NCI-H446 (cell line): Measurements from ENCODE around the gene AFAP1.

Experiments used
- DNase-seq, 2 experiments: peaks; one replicate each; lab custom pipeline; 2025; lab: John Stamatoyannopoulos, UW

AFAP1 gene

DNA sequence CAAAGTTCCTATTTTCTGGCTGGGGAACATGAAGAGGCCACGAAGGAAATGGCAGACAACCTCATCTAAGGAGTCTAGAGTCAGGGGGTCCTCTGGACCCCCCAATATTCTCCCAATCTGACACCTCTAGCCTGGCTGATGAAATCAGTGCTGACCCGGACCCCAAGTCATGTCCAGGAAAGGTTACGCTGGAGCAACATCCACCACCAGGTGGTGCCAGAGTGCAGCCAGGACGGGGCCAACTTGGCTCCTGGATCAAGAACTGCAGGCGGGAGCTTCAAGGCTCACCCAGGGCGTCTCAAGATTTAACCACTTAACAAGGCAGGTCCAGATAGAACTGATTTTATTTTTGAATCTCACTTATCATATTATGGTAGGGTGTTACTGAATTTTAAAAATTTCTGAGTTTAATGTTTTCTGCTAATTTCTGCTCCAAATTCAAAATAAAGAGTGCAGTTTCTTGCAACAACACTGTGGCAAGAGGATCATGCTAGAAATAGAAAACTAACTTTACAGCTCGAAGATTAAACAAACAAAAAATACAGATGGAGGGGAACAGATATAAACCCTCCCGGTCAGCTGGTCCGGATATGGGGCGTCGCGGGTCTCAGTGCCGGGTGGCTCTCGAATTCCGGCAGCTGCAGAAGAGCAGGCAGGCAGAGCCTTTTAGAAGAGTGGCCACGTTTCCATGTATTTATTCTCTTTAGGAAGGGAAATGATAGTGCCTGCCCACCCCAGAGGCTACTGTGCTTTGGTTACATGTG is 135.5 kb downstream of the AFAP1 start:
- DNase-seq: peak in 1 of 2 experiments; percentile 63

DNA sequence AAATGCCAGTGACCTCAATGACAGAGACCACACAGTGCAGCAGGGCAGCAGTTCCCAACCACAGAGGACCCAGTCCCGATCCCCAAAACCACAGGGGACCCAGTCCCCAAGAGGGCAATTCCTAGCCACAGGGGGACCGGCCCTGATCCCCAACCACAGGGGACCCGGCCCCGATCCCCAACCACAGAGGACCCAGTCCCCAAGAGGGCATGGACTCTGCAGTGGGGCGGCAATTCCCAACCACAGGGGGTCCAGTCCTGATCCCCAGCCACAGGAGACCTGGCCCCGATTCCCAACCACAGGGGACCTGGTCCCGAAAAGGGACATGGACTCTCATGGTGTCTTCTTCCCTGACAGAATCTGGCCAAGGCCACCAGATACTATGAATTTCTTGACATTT is 136.3 kb downstream of the AFAP1 start:
- DNase-seq: no peak

DNA sequence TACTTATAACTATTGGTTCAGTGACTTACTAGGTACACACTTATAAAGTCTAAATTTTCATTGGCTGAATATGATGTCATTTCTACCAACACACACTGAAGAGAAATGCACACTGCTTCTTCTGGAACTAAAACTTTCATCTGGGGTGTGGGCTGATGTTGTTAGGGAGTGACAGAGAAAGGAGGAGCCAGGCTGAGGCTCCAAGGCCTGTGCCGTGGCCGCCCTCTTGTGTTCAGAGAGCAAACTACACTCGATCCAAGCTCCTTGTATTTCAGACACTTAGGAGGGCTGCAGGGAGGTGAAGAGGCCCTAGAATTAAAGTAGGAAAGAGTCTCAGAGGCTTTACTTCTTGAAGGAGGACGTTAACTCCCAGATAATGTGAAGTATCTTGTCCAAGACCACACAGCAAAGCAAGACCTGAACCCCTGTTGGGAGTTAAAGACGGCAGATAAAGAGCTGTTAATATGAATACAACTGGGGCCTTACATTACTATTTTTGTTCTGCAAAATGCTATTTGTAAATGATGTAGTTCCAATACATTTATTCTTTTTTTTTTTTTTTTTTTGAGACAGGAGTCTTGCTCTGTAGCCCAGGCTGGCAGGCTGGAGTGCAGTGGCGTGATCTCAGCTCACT is 137.5 kb downstream of the AFAP1 start:
- DNase-seq: peak; percentile 24 to 49

DNA sequence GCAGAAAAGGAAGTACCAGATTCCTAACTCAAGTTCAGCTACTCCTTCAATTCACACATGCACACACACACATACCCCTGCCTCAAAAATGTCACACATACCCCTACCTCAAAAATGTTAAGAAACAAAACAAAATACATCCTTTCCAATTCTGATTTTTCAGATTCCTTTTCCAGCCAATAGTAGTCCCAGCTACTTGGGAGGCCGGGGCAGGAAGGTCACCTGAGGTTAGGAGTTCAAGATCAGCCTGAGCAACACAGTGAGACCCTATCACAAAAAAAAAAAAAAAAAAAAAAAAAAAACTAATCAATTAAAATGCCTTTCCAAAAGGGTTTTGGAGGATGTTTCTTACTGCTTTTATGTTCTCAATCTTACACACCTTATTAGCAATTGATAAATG is 138.0 kb downstream of the AFAP1 start:
- no peak for DNase-seq

DNA sequence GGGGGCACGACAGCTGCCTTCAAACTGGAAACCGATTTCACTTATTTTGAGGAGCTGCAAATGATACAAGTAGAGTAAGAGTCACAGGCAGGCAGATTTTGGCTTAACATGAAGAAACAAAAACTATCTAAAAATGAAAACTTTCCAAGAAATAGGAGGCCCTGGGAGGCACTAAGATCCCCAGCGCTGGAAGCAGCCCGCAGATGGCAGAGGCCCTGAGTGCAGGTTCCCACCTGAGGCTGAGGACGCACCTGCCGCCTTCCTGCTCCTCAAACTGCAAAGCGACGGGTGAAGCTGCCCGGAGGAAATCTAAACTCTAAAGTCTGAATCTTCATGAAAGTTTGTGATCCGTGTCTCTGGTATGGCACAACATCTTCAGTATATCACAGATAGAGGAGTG is 138.7 kb downstream of the AFAP1 start:
- no peak for DNase-seq

DNA sequence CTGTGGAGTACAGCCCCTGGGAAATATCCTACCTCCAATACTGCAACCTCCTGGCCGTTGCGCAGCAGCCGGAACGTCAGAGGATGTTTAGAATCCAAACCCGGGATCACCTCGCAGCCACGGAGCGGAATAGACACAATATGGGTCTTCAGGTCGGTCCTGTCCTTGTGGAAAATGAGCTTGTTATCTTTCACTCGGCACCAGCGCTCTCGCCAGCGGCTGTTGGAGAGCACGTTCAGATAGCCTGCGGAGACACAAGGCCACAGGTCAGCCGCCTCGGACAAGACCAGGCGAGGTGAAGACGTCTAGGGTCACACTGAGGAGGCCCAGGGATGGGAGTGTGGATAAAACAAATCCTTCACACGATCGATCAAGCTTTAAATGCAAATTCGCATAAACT is 139.3 kb downstream of the AFAP1 start:
- no peak for DNase-seq

DNA sequence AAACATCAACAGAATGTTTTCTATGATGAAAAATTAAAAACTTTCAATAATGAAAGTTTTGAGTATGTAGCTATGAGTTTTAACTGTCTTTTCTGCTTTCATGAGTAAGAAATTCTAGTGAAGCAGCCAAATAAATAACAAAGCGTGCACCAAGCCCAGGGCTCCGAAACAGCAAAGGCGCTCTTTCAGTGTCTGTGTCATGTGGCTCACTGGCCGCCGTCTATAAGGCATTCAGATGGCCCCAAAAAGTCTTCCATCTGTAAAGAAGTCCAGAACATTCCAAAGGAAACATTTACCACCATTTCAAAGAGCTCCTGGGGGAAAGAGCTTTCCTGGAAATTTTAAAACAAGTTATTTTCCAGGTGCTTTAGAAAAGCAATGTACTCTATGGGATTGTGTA is 139.9 kb downstream of the AFAP1 start:
- no peak for DNase-seq

DNA sequence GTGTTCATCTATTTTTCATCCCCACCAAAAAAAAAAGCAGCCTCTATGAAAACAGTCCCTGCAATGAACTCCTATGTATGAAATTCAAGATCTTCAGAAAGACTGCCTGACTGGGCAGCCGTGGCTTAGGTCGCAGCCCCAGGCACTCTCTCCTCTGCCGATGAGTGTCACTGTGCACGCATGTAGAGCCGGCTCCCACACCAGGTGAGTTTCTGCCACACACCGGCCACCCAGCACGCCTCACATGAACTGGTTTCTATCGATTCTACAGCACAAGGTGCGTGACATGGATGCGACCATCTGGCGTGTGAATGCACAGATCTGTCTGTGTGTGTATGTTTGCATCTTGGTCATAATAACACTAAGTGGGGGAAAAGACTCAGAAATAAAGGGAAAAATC is 140.4 kb downstream of the AFAP1 start:
- no peak for DNase-seq

DNA sequence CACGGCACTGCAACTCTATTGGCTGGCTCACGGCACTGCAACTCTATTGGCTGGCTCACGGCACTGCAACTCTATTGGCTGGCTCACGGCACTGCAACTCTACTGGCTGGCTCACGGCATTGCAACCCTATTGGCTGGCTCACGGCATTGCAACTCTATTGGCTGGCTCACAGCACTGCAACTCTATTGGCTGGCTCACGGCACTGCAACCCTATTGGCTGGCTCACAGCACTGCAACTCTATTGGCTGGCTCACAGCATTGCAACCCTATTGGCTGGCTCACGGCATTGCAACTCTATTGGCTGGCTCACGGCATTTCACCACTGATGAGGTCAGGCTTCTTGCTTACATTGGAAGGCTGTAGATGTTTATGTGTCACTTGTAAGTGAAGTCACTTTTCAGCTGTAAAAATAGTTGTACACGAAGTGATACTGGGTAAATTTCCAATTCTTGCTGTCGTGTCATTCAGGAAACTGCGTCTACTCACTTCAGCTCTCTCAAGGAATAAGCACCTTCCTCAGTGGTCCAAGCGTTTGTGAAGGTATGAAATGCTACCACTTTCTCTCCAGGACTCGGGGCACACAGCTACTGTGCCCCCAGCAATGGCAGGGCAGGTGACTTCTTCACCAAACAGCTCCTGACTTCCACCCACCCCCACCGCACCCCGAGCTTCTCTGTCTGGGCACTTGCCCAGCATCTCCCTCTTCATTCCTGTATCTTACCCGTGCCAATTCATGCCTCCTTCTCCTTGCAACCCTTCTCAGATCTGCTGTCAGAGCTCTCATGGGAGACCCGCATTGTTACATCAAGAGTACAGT is 141.3 kb downstream of the AFAP1 start:
- DNase-seq: no peak

DNA sequence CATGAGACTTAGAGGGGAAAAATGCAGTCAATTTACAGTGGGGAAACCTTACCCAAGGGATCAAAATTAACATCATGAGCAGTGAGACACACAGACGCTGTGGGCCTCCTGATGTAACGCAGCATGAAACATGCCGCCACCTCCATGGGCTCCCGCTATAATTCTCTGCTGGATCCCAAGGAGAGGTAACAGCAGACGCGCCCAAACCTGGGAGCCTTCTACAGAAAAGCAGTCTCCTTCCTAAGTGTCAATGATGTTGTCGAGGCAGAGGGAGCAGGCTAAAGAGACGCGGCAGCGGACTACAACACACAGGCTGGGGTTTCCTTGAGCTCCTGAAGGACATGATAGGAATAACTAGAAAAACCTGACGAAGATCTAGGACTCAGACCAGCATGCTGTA is 142.3 kb downstream of the AFAP1 start:
- DNase-seq: no peak

DNA sequence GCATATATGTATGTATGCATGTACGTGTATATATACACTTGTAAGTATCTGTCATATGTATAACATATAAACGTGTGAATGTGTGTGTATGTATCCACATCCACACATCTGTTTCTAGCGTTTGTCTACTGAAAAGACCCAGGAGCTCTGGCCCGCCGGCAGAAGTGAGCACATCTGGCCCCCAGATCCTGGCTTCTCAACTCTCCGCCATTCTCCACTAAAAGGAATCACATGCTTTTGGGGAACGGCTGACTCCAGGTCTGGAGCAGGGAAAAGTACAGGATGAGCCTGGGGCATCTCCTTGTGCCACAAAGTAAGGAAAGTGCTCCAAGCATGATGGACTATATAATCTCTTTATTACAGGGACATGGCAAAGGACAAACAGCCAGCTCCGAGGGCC is 143.7 kb downstream of the AFAP1 start:
- DNase-seq: no peak

DNA sequence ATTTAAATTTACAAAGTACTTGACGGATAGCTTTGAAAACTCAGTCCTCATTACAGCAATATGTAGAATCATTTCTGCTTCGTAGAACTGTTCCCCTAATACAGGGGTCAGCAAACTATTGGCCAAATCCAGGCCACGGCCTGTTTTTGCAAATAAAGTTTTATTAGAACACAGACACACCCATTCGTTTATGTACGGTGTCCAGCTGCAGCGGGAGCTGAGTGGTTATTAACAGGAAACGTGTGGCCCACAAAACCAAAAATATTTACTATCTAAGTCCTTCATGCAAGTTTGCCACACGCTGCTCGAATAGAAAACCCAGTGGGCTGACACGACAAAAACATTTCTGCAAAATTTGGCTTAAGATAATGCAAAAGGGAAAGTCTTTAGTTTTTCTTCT is 146.5 kb downstream of the AFAP1 start:
- no peak for DNase-seq

DNA sequence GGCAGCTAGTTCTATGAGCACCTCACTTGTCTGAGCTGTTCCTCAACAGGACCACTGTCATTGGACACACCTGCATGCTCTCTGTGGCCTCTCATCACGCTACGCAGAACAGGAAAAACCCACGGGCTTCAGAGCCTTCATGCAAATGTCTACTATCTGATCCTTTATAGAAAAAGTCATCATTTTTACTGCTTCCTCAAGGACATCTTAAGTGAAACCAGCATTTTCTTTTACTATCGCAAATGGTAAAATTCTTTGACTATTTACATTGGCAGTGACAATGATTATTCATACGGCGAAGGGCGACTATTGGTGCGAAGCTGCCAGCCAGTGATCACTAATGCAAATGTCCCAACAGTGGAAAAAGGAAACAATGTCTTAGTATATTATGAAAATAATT is 147.0 kb downstream of the AFAP1 start:
- no peak for DNase-seq

DNA sequence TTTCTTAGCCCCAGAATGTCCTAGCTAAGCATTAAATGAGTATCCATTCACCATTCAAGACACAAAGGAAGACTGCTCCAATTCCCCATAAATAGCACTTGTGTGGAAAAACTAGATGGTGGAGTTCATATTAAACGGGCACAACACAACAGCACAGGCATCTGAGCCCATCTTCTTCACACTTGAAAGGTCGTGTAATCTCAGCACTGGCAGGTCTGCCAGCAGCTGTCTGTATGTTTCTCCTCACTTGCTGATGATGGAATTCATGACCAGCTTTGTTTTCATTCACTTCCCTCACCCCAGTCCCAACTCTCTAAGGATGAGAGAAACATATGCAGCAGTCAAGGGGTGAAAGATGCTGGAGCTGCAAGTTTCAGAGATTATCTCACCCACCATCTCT is 148.7 kb downstream of the AFAP1 start:
- no peak for DNase-seq

DNA sequence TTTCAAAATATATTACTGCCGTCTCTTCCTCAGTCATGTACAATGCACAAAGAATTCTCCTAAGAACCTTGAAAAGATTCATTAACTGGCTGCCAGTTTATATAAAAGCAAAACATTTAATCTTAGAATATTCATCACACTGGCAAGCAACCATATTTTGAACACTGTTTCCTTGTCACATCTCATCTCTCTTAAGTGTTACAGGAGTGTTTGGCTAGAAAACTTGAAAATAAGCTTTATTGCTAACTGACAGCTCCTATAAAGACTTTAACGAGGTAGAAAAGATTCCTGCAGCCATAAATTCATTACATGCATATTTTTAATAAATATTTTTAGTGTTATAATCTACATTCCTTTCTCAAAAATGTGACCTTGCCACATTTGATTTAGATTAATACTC is 149.6 kb downstream of the AFAP1 start:
- DNase-seq: no peak

DNA sequence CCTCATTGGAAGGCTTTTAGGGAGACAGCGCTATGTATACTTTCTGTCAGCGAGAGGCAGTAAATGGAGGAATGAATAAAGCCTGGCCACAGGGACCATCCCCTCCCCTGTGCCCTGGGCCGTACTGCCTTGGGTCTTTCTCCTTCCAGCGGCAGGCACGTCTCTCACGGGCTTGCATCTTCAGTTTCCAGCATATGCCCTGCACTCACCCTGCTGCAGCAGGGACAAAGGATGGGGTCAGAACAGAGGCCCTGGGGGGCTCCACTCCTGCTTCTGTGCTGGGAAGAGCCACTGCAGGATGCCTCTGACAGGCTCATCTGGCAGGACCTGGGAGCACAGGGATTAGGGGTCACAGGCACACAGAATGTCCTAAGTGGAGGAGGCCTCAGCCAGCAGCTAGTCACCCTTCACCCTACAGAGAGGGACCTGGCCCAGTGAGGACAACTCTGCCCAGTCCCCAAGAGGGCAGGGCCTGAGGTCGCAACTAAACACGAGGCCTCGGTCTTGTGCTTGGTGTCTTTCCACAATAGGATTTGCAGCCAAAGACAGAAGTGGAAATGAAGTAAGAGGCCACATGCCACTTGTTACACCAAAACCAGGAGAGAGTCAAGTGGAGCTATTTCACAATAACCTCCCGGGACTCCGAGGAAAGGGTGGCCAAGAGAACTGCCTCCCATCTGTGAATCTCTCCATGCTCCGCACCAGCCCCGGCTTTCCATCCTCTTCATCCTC is 150.8 kb downstream of the AFAP1 start:
- DNase-seq: no peak

DNA sequence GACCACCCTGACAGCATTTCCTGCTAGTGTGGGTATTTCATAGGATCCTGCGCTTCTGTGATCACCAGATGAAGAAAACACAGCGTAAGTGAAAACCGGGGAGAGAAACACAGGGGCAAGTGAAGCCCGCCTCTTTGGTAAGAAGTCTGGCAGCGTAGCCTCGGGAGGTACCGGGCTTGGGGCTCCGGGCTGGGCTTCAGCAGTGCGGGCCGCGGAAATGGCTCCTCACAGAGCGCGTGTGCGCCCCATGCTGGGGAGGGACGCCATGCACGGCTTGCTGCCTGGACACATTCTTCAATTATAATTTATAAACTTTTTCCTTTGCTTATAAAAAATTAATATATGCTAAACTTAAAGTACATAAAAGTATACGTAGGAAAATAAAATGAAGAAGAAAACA is 151.5 kb downstream of the AFAP1 start:
- DNase-seq: no peak

DNA sequence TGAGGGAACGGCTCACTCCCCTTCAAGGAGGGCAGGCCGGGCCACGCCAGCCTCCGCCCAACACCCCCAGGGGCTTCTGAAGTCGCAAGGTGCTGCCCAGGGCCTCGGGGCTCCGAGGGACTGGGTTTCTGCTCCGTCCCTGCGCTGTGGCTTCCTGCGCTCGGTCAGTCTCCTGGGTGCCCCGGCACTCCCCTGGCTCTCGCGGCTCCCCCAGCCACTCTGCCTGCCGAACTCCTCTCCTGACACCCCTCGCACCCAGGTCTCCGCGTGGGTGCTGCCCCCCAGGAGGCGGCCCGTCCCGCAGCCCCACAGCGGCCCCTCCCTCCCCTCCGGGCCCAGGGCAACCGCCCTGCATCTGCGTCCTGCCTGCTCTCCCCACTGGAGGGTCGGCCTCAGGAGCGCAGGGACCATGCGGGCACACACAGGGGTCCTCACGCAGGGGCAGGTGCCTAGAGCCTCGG is 151.9 kb downstream of the AFAP1 start:
- no peak for DNase-seq

DNA sequence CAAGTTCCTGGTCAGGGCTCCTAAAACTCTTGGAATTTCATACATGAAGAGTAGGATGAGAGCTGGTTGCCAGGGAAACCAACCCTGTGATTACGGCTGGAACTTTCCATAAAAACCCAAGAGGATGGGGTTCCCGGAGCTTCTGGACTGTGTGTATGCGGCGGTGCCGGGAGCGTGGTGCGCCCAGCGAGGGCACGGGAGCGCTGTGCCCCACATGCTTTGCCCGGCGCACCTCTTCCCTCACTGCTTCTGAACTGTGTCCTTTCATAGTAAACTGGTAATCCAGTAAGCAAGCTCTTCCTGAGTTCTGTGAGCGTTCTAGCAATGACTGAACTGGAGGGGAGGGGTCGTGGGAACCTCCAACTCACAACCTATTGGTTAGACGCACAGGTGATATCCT is 152.6 kb downstream of the AFAP1 start:
- no peak for DNase-seq

DNA sequence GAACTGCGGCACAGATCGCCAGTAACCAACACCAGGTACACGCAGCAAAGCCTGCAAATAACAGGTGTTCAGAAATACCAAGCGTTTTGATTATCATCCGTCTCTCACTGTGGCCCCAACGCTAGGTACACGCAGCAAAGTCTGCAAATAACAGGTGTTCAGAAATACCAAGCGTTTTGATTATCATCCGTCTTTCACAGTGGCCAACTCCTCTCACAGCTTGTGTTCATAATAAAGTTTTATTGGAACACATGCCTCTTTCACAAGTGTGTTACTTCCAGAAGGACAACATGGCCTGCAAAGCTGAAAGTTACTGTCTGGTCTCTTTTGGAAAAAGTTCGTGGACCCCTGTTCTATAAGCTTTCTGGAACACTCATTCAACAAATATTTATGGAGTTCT is 153.1 kb downstream of the AFAP1 start:
- DNase-seq: no peak

DNA sequence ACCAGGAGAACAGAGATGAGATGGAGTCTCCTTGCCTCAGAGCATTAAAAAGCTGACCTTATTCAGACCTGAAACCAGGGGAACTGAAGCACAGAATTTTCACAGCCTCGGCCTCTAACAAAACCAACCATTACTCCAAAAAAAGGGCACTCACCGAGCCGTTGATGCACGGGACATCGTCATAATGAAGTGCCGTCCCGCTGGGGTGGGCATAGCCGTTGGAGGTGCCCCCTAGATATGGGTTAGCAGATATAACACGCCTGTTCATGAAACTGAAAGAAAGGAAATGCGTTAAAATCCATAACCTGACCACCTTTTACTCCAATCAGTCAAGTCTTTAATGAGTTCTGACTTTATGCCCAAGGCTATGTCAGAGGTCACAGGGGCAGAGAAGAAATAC is 153.6 kb downstream of the AFAP1 start:
- DNase-seq: no peak

DNA sequence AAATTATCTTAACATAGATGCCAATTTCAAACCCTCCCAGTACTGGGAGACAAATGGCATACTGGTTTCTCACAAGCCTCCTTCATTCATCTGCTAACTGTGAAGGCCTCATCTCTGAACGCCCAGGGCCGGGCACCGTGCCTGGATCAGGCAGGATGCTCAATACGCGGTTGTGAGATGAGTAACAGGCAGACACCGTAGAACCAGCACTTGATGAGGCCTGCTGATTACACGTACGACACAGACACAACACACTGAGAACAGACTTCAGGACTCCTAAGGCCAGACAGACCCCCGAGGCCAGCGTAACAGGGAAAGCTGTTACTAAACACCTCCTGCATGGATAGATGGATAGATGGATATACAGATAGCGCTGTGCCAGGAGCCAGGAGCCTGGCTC is 154.6 kb downstream of the AFAP1 start:
- no peak for DNase-seq
